ENCODE data around the gene TMEM131L.

TMEM131L gene

GRCh38 chr4:153684971-153685371 is 218.8 kb downstream of the TMEM131L start:
- DNase-seq = no peak
- intact Hi-C loops (cut with DNase I; ENCODE audit: low total_unique reads) = no loop called here
- no peak for TF ChIP-seq CTCF (IDR thresholded peaks at IDR 0.05)
- Histone ChIP-seq H3K27me3 (no peaks in the 10 kb centered on the region), H3K36me3 (peaks cover 10 to 23% (median 20%) of the 10 kb centered on the region in 3 donors), H3K4me3 (peak overlapping the region; percentile 82 to 92), H3K9me3 (peaks cover 0 to 15% (median 6%) of the 10 kb centered on the region in 3 donors), H3K4me1 (peaks cover 0 to 22% (median 9%) of the 10 kb centered on the region in 4 donors), H3K27ac (peak overlapping the region; percentile 70 to 77)
